Activated CD8-positive, alpha-beta T cell treated with anti-CD3 and anti-CD28 coated beads for 36 hours (primary cell): ENCODE measurements around the gene ZNF550. TPM values are rescaled to one million over a fixed set of nuclear protein-coding genes. Genes with fewer than 3 reads are reported as not detected.
"Not testable (repeated sequence)": the region's sequence is repeated elsewhere in the genome, so short reads cannot be mapped to it uniquely, and the experiment has no call there.

ENCODE experiments used
- ATAC-seq: fragments of 200-7000 bp; cut with Tn5 transposase; one replicate; pipeline ENCODE4 v1.10.0; 2021; ENCODE audit warnings: mild to moderate bottlenecking, moderate library complexity
- CTCF ChIA-PET: fragments of 350-600 bp; sonication (Branson Sonifier 250); formaldehyde crosslinking; loops from one replicate; lab custom pipeline; 2021; ENCODE audit warnings: antibody characterized with exemption; lab: Charles Lee
- POLR2A ChIA-PET: fragments of 350-600 bp; sonication (Branson Sonifier 250); formaldehyde crosslinking; loops from one replicate; lab custom pipeline; 2021; ENCODE audit warnings: antibody characterized with exemption; lab: Charles Lee
- DNase-seq: peaks from one replicate; pipeline ENCODE4 v3.0.0-alpha.2; 2020
- H3K27ac Mint-ChIP-seq: one replicate; pipeline ENCODE4 v1.8.0; 2021; ENCODE audit warnings: mild to moderate bottlenecking, mixed read lengths
- H3K27me3 Mint-ChIP-seq: one replicate; pipeline ENCODE4 v1.8.0; 2021; ENCODE audit warnings: mixed read lengths
- H3K36me3 Mint-ChIP-seq: one replicate; pipeline ENCODE4 v1.8.0; 2021; ENCODE audit warnings: low read depth, mixed read lengths
- H3K4me1 Mint-ChIP-seq: one replicate; pipeline ENCODE4 v1.8.0; 2021; ENCODE audit warnings: low read depth, mixed read lengths
- H3K4me3 Mint-ChIP-seq: one replicate; pipeline ENCODE4 v1.8.0; 2021; ENCODE audit warnings: mild to moderate bottlenecking, moderate library complexity, mixed read lengths
- H3K9me3 Mint-ChIP-seq: one replicate; pipeline ENCODE4 v1.8.0; 2021; ENCODE audit warnings: mixed read lengths
- CTCF ChIP-seq: fragments of 200-600 bp; IDR thresholded peaks from one replicate; pipeline ENCODE4 v1.8.0; 2022; ENCODE audit warnings: antibody characterized with exemption, mild to moderate bottlenecking
- intact Hi-C: fragments of 100-400 bp; cut with micrococcal nuclease; formaldehyde crosslinking; loops from one replicate; pipeline ENCODE4 v1.10.0; 2022
- total RNA-seq, 2 experiments: library from RNA; stranded (reverse); gene quantifications; one replicate each; pipeline ENCODE4 v1.2.3, GENCODE V29; 2021

Gene ZNF550
- total RNA-seq, 2 experiments from 2014 or later, result 10.3 to 13.5 TPM

GRCh38 chr19:57546513-57546912 is 13.2 kb downstream of the ZNF550 start:
- Mint-ChIP-seq H3K9me3 (peaks cover 71% of the 10 kb centered on the region), H3K4me1 (no peaks in the 10 kb centered on the region), H3K36me3 (peaks cover 97% of the 10 kb centered on the region), H3K27ac (no peak overlapping the region), H3K4me3 (no peak overlapping the region), H3K27me3 (no peaks in the 10 kb centered on the region)
- no peak for ATAC-seq
- CTCF ChIA-PET, result no interaction called here
- POLR2A ChIA-PET, result no interaction called here
- DNase-seq, result no peak
- intact Hi-C loops, result no loop called here
- TF ChIP-seq CTCF, result no peak

- Mint-ChIP-seq H3K36me3 (peaks cover 98% of the 10 kb centered on the region), H3K27me3 (no peaks in the 10 kb centered on the region), H3K9me3 (peaks cover 81% of the 10 kb centered on the region), H3K27ac (no peak overlapping the region), H3K4me1 (no peaks in the 10 kb centered on the region), H3K4me3 (no peak overlapping the region)
- intact Hi-C loops, result no loop called here
- DNase-seq, result no peak
- CTCF ChIA-PET, result no interaction called here
- POLR2A ChIA-PET, result no interaction called here
- no peak for ATAC-seq
- TF ChIP-seq CTCF, result no peak
Observed at GRCh38 chr19:57537953-57538547, 21.6 kb downstream of the ZNF550 start.

GRCh38 chr19:57527136-57527881 is 32.4 kb downstream of the ZNF550 start, which contains the start of gene ZNF549:
TSS of gene ZNF549 (plus strand) at chr19:57527356. CDS start at chr19:57527574, 218 bp downstream.
- ChIA-PET CTCF (no interaction called here), POLR2A (interaction anchor here (0.9 kb wide), 1 partner anchor 384 kb away, joined by 3 read pairs; no protein-coding TSS in a partner anchor)
- DNase-seq (peak; percentile 95), ATAC-seq (peak; percentile 99)
- Mint-ChIP-seq H3K9me3 (peaks cover 33% of the 10 kb centered on the region), H3K27me3 (no peaks in the 10 kb centered on the region), H3K36me3 (peaks cover 42% of the 10 kb centered on the region), H3K4me3 (peak within 1 kb of the TSS; percentile 85), H3K4me1 (peaks cover 17% of the 10 kb centered on the region), H3K27ac (peak within 1 kb of the TSS; percentile 84)
- no peak for TF ChIP-seq CTCF
- intact Hi-C loops, result no loop called here

GRCh38 chr19:57518021-57518420 is 41.6 kb downstream of the ZNF550 start:
- H3K27me3 Mint-ChIP-seq, ATAC-seq, H3K4me3 Mint-ChIP-seq, DNase-seq, POLR2A ChIA-PET, H3K27ac Mint-ChIP-seq, intact Hi-C loops, CTCF ChIA-PET, H3K4me1 Mint-ChIP-seq: not testable (repeated sequence)
- Mint-ChIP-seq H3K36me3 (peaks cover 51% of the 10 kb centered on the region), H3K9me3 (peaks cover 54% of the 10 kb centered on the region)

GRCh38 chr19:57515255-57515654 is 44.4 kb downstream of the ZNF550 start:
- POLR2A ChIA-PET, result no interaction called here
- Mint-ChIP-seq H3K36me3 (peaks cover 65% of the 10 kb centered on the region), H3K27me3 (no peaks in the 10 kb centered on the region), H3K4me1 (no peaks in the 10 kb centered on the region), H3K9me3 (peaks cover 64% of the 10 kb centered on the region), H3K4me3 (no peak overlapping the region), H3K27ac (no peak overlapping the region)
- no peak for ATAC-seq
- CTCF ChIA-PET, result no interaction called here
- intact Hi-C loops, result no loop called here
- no peak for TF ChIP-seq CTCF
- no peak for DNase-seq
